ENCODE data around the gene NACC2.
A peak's percentile ranks its signal among the peaks of the same experiment; 100 is the strongest.

The NACC2 gene

DNA sequence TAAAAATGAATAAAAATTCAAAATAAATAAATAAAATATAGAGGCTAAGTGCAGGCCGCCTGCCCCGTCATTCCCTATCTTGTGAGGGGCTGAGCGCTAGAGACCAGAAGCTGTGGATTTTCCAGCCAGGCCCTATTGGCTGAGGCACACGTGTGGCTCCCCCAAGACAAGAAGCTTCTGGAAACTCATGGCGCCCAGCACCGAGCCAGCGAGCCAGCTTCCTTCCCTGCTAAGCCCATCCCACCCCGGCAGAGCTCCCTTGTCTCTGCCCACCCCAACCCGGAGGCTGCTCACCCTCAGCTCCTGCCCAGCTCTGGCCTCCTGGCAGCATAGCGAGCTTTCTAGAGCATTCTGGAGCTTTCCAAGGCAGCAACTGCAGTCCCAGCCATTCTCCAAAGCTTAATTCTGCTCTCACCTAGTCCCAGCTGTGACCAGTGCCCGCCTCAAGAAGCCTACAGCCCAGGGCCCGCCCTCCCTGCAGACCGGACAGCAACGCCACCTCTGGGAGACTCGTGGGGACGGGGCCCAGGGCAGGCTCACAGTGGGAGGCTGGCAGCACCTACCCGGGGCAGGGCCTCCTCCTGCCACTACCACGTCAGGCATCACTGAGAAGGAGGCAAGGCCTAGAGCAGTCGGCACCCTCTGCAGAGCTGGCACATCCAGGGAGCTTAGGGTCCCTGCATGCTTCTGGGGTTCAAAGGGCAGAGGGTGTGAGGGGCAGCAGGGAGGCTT lies 46.8 kb upstream of the NACC2 start:
- no peak for TF ChIP-seq CTCF (IDR thresholded peaks at IDR 0.05; ENCODE audit: extremely low read depth, insufficient read depth, missing control alignments)
- in situ Hi-C loops (cut with MboI; ENCODE audit: low pct_unique_long_range_greater_than_20kb, low sequenced_read_pairs, unreplicated experiment), result no loop called here
- DNase-seq (ENCODE audit: low spot score), result no peak

DNA sequence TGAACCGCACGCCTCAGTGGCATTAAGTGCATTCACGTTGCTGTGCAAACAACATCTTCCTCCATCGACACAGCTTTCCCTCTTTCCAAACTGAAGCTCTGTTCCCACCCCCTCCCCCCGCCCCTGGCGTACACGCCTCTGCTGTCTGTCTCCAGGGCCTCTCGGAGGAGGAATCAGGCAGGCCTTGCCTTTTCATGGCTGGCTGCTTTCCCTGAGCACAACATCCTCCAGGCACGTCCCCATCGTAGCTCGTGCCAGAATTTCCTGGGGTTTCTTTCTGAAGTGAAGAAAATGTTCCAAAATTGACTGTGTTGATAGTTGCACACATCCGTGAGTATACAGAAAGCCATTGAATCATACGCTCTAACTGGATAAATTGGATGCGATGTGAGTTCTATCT lies 45.9 kb upstream of the NACC2 start:
- DNase-seq (ENCODE audit: low spot score), result no peak
- in situ Hi-C loops (cut with MboI; ENCODE audit: low pct_unique_long_range_greater_than_20kb, low sequenced_read_pairs, unreplicated experiment), result no loop called here
- TF ChIP-seq CTCF (IDR thresholded peaks at IDR 0.05; ENCODE audit: extremely low read depth, insufficient read depth, missing control alignments), result no peak

- in situ Hi-C loops (cut with MboI; ENCODE audit: low pct_unique_long_range_greater_than_20kb, low sequenced_read_pairs, unreplicated experiment), result no loop called here
- no peak for DNase-seq (ENCODE audit: low spot score)
- TF ChIP-seq CTCF (IDR thresholded peaks at IDR 0.05; ENCODE audit: extremely low read depth, insufficient read depth, missing control alignments), result no peak
These were observed 45.0 kb upstream of the NACC2 start for GRCh38 chr9:136140046-136140445.

GRCh38 chr9:136138566-136138965 lies 43.5 kb upstream of the NACC2 start:
- in situ Hi-C loops (cut with MboI; ENCODE audit: low pct_unique_long_range_greater_than_20kb, low sequenced_read_pairs, unreplicated experiment), result no loop called here
- TF ChIP-seq CTCF (IDR thresholded peaks at IDR 0.05; ENCODE audit: extremely low read depth, insufficient read depth, missing control alignments), result peak; percentile 40
- no peak for DNase-seq (ENCODE audit: low spot score)

DNA sequence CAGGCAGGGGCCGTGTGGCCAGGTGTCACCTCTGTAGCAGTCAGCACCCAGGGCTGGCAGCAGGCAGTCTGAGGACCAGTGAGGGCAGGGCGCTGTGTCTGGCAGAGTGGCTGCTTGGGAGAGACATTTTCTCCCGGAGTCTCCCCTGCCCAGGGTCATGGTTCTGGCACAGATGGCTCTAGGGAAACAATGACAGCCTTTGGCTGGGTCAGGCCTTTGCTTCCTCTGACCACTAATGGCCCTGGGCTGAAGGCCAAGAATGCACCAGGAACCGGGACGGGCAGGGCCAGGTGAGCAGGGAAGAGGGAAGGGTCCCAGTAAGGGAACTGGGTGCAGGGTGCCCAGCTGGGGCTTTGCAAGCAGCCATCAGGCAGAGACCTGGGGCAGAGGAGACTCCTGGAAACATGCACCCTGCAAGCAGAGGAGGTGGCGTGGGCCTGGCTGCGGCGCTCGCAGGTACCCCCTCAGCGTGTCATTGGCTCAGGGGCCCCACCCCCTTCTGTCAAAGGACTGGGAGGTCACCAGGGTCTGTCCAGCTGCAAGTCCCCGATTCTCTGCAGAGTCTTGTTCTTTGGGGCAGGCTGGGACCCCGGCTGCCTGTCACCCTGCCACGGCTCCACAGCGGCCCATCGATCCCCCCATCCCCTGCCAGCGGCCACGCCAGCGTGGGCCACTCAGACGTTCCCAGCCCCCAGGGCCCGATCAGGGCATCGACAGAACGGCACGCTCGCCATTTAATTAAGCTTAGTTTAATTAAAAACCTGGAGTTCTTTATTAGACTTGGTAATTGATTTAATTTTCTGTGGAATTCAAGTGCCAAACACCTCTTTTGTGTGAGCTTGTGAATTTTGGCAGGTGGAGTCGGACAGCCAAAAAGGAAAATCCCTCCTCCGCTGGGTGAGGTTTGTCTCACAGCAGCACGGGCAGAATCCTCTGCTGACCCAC lies 42.5 kb upstream of the NACC2 start:
- in situ Hi-C loops (cut with MboI; ENCODE audit: low pct_unique_long_range_greater_than_20kb, low sequenced_read_pairs, unreplicated experiment), result no loop called here
- TF ChIP-seq CTCF (IDR thresholded peaks at IDR 0.05; ENCODE audit: extremely low read depth, insufficient read depth, missing control alignments), result no peak
- DNase-seq (ENCODE audit: low spot score), result no peak

GRCh38 chr9:136136127-136136925 lies 41.2 kb upstream of the NACC2 start:
- in situ Hi-C loops (cut with MboI; ENCODE audit: low pct_unique_long_range_greater_than_20kb, low sequenced_read_pairs, unreplicated experiment), result no loop called here
- DNase-seq (ENCODE audit: low spot score), result no peak
- no peak for TF ChIP-seq CTCF (IDR thresholded peaks at IDR 0.05; ENCODE audit: extremely low read depth, insufficient read depth, missing control alignments)

All from GM13977 (cell line).